GM19395 (cell line): ENCODE measurements around the gene MBD3L2B.

Experiments
- ATAC-seq: cut with Tn5 transposase; IDR thresholded peaks from one replicate; pipeline ENCODE4 v1.9.1; 2021; ENCODE audit warnings: mild to moderate bottlenecking, moderate library complexity; ENCODE audit not compliant: unreplicated experiment

The MBD3L2B gene

GRCh38 chr19:7013678-7014077 lies 7.6 kb downstream of the MBD3L2B start:
- no peak for ATAC-seq

- no peak for ATAC-seq
These were observed 10.3 kb downstream of the MBD3L2B start for GRCh38 chr19:7010722-7011593.

GRCh38 chr19:7007859-7008258 lies 13.4 kb downstream of the MBD3L2B start:
- ATAC-seq, result no peak

GRCh38 chr19:7006135-7006704 lies 15.0 kb downstream of the MBD3L2B start:
- ATAC-seq, result no peak

- ATAC-seq, result no peak
These were observed 16.8 kb downstream of the MBD3L2B start for GRCh38 chr19:7004313-7004931.

- ATAC-seq, result no peak
These were observed 20.4 kb downstream of the MBD3L2B start for GRCh38 chr19:7000816-7001215.

GRCh38 chr19:7000333-7000732 lies 20.9 kb downstream of the MBD3L2B start:
- ATAC-seq, result no peak

GRCh38 chr19:6999933-7000332 lies 21.3 kb downstream of the MBD3L2B start:
- ATAC-seq, result no peak

- no peak for ATAC-seq
These were observed 23.4 kb downstream of the MBD3L2B start for GRCh38 chr19:6997679-6998445.

GRCh38 chr19:6996810-6997209 lies 24.4 kb downstream of the MBD3L2B start:
- no peak for ATAC-seq

GRCh38 chr19:6995054-6995453 lies 26.2 kb downstream of the MBD3L2B start:
- ATAC-seq, result no peak

GRCh38 chr19:6988257-6988656 lies 33.0 kb downstream of the MBD3L2B start:
- ATAC-seq, result no peak

GRCh38 chr19:6987850-6988249 lies 33.4 kb downstream of the MBD3L2B start:
- ATAC-seq, result no peak

GRCh38 chr19:6983448-6983847 lies 37.8 kb downstream of the MBD3L2B start:
- no peak for ATAC-seq

GRCh38 chr19:6979399-6979798 lies 41.8 kb downstream of the MBD3L2B start:
- ATAC-seq, result no peak

GRCh38 chr19:6976197-6976596 lies 45.0 kb downstream of the MBD3L2B start:
- ATAC-seq, result no peak

GRCh38 chr19:6971366-6971765 lies 49.9 kb downstream of the MBD3L2B start:
- no peak for ATAC-seq

- no peak for ATAC-seq
These were observed 50.8 kb downstream of the MBD3L2B start for GRCh38 chr19:6970443-6970842.

- no peak for ATAC-seq
These were observed 51.2 kb downstream of the MBD3L2B start for GRCh38 chr19:6970021-6970420.

- no peak for ATAC-seq
These were observed 51.7 kb downstream of the MBD3L2B start for GRCh38 chr19:6969490-6969889.
